Keratinocyte (primary cell): ENCODE measurements around the gene TMEM234. TPM values are rescaled to one million over a fixed set of nuclear protein-coding genes. Genes with fewer than 3 reads are reported as not detected.

ENCODE experiments used
- DNase-seq: peaks from one replicate; pipeline ENCODE4 v3.0.0-alpha.2; 2011; ENCODE audit warnings: low read depth, missing footprints, low spot score
- FAIRE-seq: peaks from 2 replicates; lab custom pipeline; 2011; peaks lifted over from hg19 to GRCh38; lab: Jason Lieb, UNC
- H2AFZ ChIP-seq: 2 replicates; pipeline ENCODE4 v1.6.0; 2012; ENCODE audit warnings: low read length, control low read depth, inconsistent platforms; ENCODE audit not compliant: control insufficient read depth
- H3K27ac ChIP-seq: 2 replicates; pipeline ENCODE4 v1.5.1; 2011; ENCODE audit warnings: low read length; ENCODE audit not compliant: control insufficient read depth, insufficient read depth
- H3K27me3 ChIP-seq: 3 replicates; pipeline ENCODE4 v1.6.0; 2011; ENCODE audit warnings: low read length; ENCODE audit not compliant: control insufficient read depth, insufficient read depth; ENCODE audit errors: extremely low read depth
- H3K36me3 ChIP-seq, 2 experiments: 2 replicates in 1 of 2; 3 replicates in 1 of 2; pipeline ENCODE4 v1.5.1; 2011; ENCODE audit warnings: low read length in 2 of 2, mild to moderate bottlenecking in 1 of 2; ENCODE audit not compliant: control insufficient read depth in 2 of 2, insufficient read depth in 2 of 2; ENCODE audit errors: extremely low read depth in 1 of 2
- H3K4me1 ChIP-seq: 3 replicates; pipeline ENCODE4 v1.5.1; 2011; ENCODE audit warnings: low read length; ENCODE audit not compliant: control insufficient read depth, insufficient read depth; ENCODE audit errors: extremely low read depth
- H3K4me2 ChIP-seq: 3 replicates; pipeline ENCODE4 v1.6.0; 2011; ENCODE audit warnings: low read depth, low read length; ENCODE audit not compliant: control insufficient read depth, insufficient read depth; ENCODE audit errors: extremely low read depth
- H3K4me3 ChIP-seq, 3 experiments: fragments of 200-600 bp in 1 of 3; sonication (generic) in 1 of 3; 2 replicates in 2 of 3; 3 replicates in 1 of 3; pipeline ENCODE4 v1.5.1; 2011 to 2016; ENCODE audit warnings: low read length in 3 of 3, mild to moderate bottlenecking in 3 of 3, control low read depth in 2 of 3, inconsistent platforms in 1 of 3, low read depth in 1 of 3, mixed read lengths in 1 of 3, mixed run types in 1 of 3, moderate library complexity in 1 of 3; ENCODE audit not compliant: control insufficient read depth in 2 of 3, insufficient read depth in 2 of 3; ENCODE audit errors: extremely low read depth in 1 of 3
- H3K79me2 ChIP-seq: 2 replicates; pipeline ENCODE4 v1.6.0; 2012; ENCODE audit warnings: low read length; ENCODE audit not compliant: control insufficient read depth, insufficient read depth
- H3K9ac ChIP-seq: 3 replicates; pipeline ENCODE4 v1.6.0; 2011; ENCODE audit warnings: low read length; ENCODE audit not compliant: control insufficient read depth, insufficient read depth; ENCODE audit errors: extremely low read depth
- H3K9me1 ChIP-seq: 3 replicates; pipeline ENCODE4 v1.6.0; 2011; ENCODE audit warnings: low read length; ENCODE audit not compliant: control insufficient read depth, insufficient read depth; ENCODE audit errors: extremely low read depth
- H3K9me3 ChIP-seq: 2 replicates; pipeline ENCODE4 v1.5.1; 2012; ENCODE audit warnings: low read depth, low read length; ENCODE audit not compliant: control insufficient read depth
- H4K20me1 ChIP-seq: 3 replicates; pipeline ENCODE4 v1.6.0; 2011; ENCODE audit warnings: low read length; ENCODE audit not compliant: control insufficient read depth, insufficient read depth; ENCODE audit errors: extremely low read depth
- CTCF ChIP-seq, 3 experiments: IDR thresholded peaks in 1 of 3; conservative IDR thresholded peaks in 1 of 3; optimal IDR thresholded peaks in 1 of 3; 2 replicates in 2 of 3; 3 replicates in 1 of 3; pipeline versions ENCODE3 to v1.5.1; 2011; ENCODE audit warnings: low read length in 3 of 3, mild to moderate bottlenecking in 3 of 3, moderate library complexity in 2 of 3, control low read depth in 1 of 3, inconsistent platforms in 1 of 3; ENCODE audit not compliant: insufficient read depth in 2 of 3; ENCODE audit errors: extremely low read depth in 1 of 3
- EZH2 ChIP-seq: IDR thresholded peaks from one replicate; pipeline ENCODE4 v1.6.1; 2012; ENCODE audit warnings: inconsistent platforms, mild to moderate bottlenecking, low read length, moderate library complexity
- dilution Hi-C: fragments of 300-500 bp; cut with MboI; formaldehyde crosslinking; loops from one replicate; pipeline ENCODE4 v1.7.0; 2020; ENCODE audit warnings: low sequenced_read_pairs; ENCODE audit not compliant: extremely low pct_ligation_motif_present
- polyA plus RNA-seq, 5 experiments: library from polyadenylated mRNA; depleted of rRNA in 3 of 5; stranded (reverse) in 3 of 5; stranded (forward) in 1 of 5; unstranded in 1 of 5; fragments of >200 nt; gene quantifications; 1 replicate in 1 of 5; 2 replicates in 3 of 5; 3 replicates in 1 of 5; pipeline versions ENCODE4 v1.2.1 to v1.2.3, GENCODE V29; 2011 to 2012; ENCODE audit warnings: missing spikeins in 2 of 5, low read depth in 1 of 5, low replicate concordance in 1 of 5

Gene TMEM234
- polyA plus RNA-seq, 1 donor (not counting 4 experiments of a cell fraction or from before 2014, with no cell fraction given) = 14.4 TPM

GRCh38 chr1:32266921-32267591 lies 44.9 kb upstream of the TMEM234 start:
- TF ChIP-seq CTCF (optimal IDR thresholded peaks at IDR 0.05 in 1 of 3, IDR thresholded peaks at IDR 0.05 in 1 of 3, conservative IDR thresholded peaks at IDR 0.05 in 1 of 3; ENCODE audit: extremely low read depth in 1 of 3, insufficient read depth in 2 of 3, low read length in 3 of 3) (no peak), EZH2 (no peak)
- Histone ChIP-seq H4K20me1 (no peaks in the 10 kb centered on the region), H3K4me1 (no peaks in the 10 kb centered on the region), H3K9me3 (no peaks in the 10 kb centered on the region), H3K36me3 (no peaks in the 10 kb centered on the region), H3K9me1 (no peaks in the 10 kb centered on the region), H3K4me2 (no peak overlapping the region), H2AFZ (no peak overlapping the region), H3K79me2 (no peaks in the 10 kb centered on the region), H3K4me3 (no peak overlapping the region), H3K27ac (no peak overlapping the region), H3K9ac (no peak overlapping the region), H3K27me3 (no peaks in the 10 kb centered on the region)
- dilution Hi-C loops = no loop called here
- FAIRE-seq (no peak), DNase-seq (no peak)

GRCh38 chr1:32265846-32266245 lies 43.7 kb upstream of the TMEM234 start:
- Histone ChIP-seq H3K9ac (no peak overlapping the region), H3K9me1 (no peaks in the 10 kb centered on the region), H3K36me3 (no peaks in the 10 kb centered on the region), H3K4me2 (no peak overlapping the region), H3K27me3 (no peaks in the 10 kb centered on the region), H3K79me2 (no peaks in the 10 kb centered on the region), H3K9me3 (no peaks in the 10 kb centered on the region), H3K4me1 (no peaks in the 10 kb centered on the region), H3K27ac (no peak overlapping the region), H2AFZ (no peak overlapping the region), H4K20me1 (no peaks in the 10 kb centered on the region), H3K4me3 (no peak overlapping the region)
- dilution Hi-C loops = no loop called here
- TF ChIP-seq EZH2 = no peak
- no peak for TF ChIP-seq CTCF (optimal IDR thresholded peaks at IDR 0.05 in 1 of 3, IDR thresholded peaks at IDR 0.05 in 1 of 3, conservative IDR thresholded peaks at IDR 0.05 in 1 of 3; ENCODE audit: extremely low read depth in 1 of 3, insufficient read depth in 2 of 3, low read length in 3 of 3)
- DNase-seq (no peak), FAIRE-seq (no peak)
